H1 (cell line): Measurements from ENCODE around the gene BRD4. TPM values are rescaled to one million over a fixed set of nuclear protein-coding genes. Genes with fewer than 3 reads are reported as not detected.
A peak's percentile ranks its signal among the peaks of the same experiment; 100 is the strongest.

Experiments used
- CTCF ChIA-PET: fragments of 300-600 bp; sonication (Branson Sonifier 250); formaldehyde crosslinking; loops from one replicate; lab custom pipeline; 2021; ENCODE audit not compliant: partially characterized antibody; lab: Charles Lee
- POLR2A ChIA-PET: fragments of 300-600 bp; sonication (Branson Sonifier 250); formaldehyde crosslinking; loops from one replicate; lab custom pipeline; 2021; ENCODE audit warnings: inconsistent platforms; ENCODE audit not compliant: partially characterized antibody; lab: Charles Lee
- DNase-seq, 2 experiments: peaks; one replicate each; pipeline versions ENCODE4 v3.0.0 to v3.0.0-alpha.2; 2010 to 2022; ENCODE audit warnings: low spot score in 2 of 2, low read depth in 1 of 2, mixed read lengths in 1 of 2
- FAIRE-seq: peaks from 2 replicates; lab custom pipeline; 2011; peaks lifted over from hg19 to GRCh38; lab: Jason Lieb, UNC
- H2AFZ ChIP-seq: 2 replicates; pipeline ENCODE4 v1.8.1; 2012; ENCODE audit warnings: low read length, inconsistent platforms
- H2AK5ac ChIP-seq: 2 replicates; pipeline ENCODE4 v1.6.1; 2013; ENCODE audit warnings: low read depth, low read length
- H2BK120ac ChIP-seq: replicated peaks from 2 replicates; pipeline ENCODE3; 2013; ENCODE audit warnings: low read depth, low read length, inconsistent platforms
- H2BK12ac ChIP-seq: 2 replicates; pipeline ENCODE4 v1.6.1; 2013; ENCODE audit warnings: low read depth, low read length
- H2BK15ac ChIP-seq: 2 replicates; pipeline ENCODE4 v1.6.1; 2013; ENCODE audit warnings: low read length
- H2BK20ac ChIP-seq: 2 replicates; pipeline ENCODE4 v1.6.1; 2013; ENCODE audit warnings: low read length
- H2BK5ac ChIP-seq: 2 replicates; pipeline ENCODE4 v1.6.1; 2013; ENCODE audit warnings: low read depth, low read length
- H3K14ac ChIP-seq: 2 replicates; pipeline ENCODE4 v1.6.1; 2013; ENCODE audit warnings: inconsistent platforms; ENCODE audit not compliant: insufficient read length
- H3K18ac ChIP-seq: 2 replicates; pipeline ENCODE4 v1.6.1; 2013; ENCODE audit warnings: low read length; ENCODE audit errors: extremely low read depth
- H3K23ac ChIP-seq: 2 replicates; pipeline ENCODE4 v1.6.1; 2013; ENCODE audit warnings: inconsistent platforms; ENCODE audit not compliant: insufficient read length
- H3K23me2 ChIP-seq: 2 replicates; pipeline ENCODE4 v1.6.1; 2013; ENCODE audit warnings: low read depth, low read length
- H3K27ac ChIP-seq: 2 replicates; pipeline ENCODE4 v1.6.1; 2011; ENCODE audit warnings: low read depth, low read length, inconsistent platforms
- H3K27me3 ChIP-seq, 4 experiments: replicated peaks in 1 of 4; 1 replicate in 1 of 4; 2 replicates in 3 of 4; pipeline versions ENCODE4 v1.6.1 to v1.8.1; 2011 to 2013; ENCODE audit warnings: low read length in 3 of 4, mild to moderate bottlenecking in 3 of 4, inconsistent platforms in 2 of 4, mixed read lengths in 2 of 4, moderate library complexity in 1 of 4; ENCODE audit not compliant: control insufficient read depth in 3 of 4, insufficient read depth in 3 of 4; ENCODE audit errors: extremely low read depth in 1 of 4
- H3K36me3 ChIP-seq, 4 experiments: 2 replicates each; pipeline versions ENCODE4 v1.6.1 to v1.8.1; 2011 to 2013; ENCODE audit warnings: mild to moderate bottlenecking in 4 of 4, low read length in 3 of 4, moderate library complexity in 2 of 4, control low read depth in 1 of 4, inconsistent platforms in 1 of 4; ENCODE audit not compliant: insufficient read depth in 4 of 4, control insufficient read depth in 2 of 4
- H3K4ac ChIP-seq: replicated peaks from 2 replicates; pipeline ENCODE3; 2013; ENCODE audit warnings: low read length, low read depth, mixed read lengths, inconsistent platforms; ENCODE audit not compliant: insufficient read length
- H3K4me1 ChIP-seq, 4 experiments: replicated peaks in 1 of 4; 1 replicate in 1 of 4; 2 replicates in 3 of 4; pipeline versions ENCODE4 v1.6.1 to v1.8.1; 2011 to 2013; ENCODE audit warnings: low read length in 3 of 4, inconsistent platforms in 2 of 4, mixed read lengths in 1 of 4; ENCODE audit not compliant: insufficient read depth in 4 of 4, control insufficient read depth in 3 of 4
- H3K4me2 ChIP-seq, 2 experiments: 2 replicates each; pipeline versions ENCODE4 v1.6.1 to v1.8.1; 2011 to 2013; ENCODE audit warnings: low read depth in 2 of 2, low read length in 2 of 2, control low read depth in 1 of 2, inconsistent platforms in 1 of 2, mild to moderate bottlenecking in 1 of 2; ENCODE audit not compliant: insufficient read depth in 1 of 2
- H3K4me3 ChIP-seq, 4 experiments: fragments of 200-600, 300-600 bp in 1 of 4; sonication (generic), shearing (Covaris generic), sonication (Bioruptor Twin) in 1 of 4; 2 replicates each; pipeline versions ENCODE4 v1.5.1 to v1.8.1; 2011 to 2016; ENCODE audit warnings: low read length in 4 of 4, low read depth in 3 of 4, control low read depth in 2 of 4, inconsistent platforms in 2 of 4, mild to moderate bottlenecking in 2 of 4, mixed read lengths in 1 of 4, moderate library complexity in 1 of 4; ENCODE audit not compliant: insufficient read depth in 2 of 4; ENCODE audit errors: extremely low read depth in 1 of 4
- H3K56ac ChIP-seq: replicated peaks from 2 replicates; pipeline ENCODE3; 2013; ENCODE audit warnings: low read depth, mild to moderate bottlenecking, mixed read lengths, low read length, inconsistent platforms; ENCODE audit not compliant: insufficient read length
- H3K79me1 ChIP-seq: 2 replicates; pipeline ENCODE4 v1.6.1; 2013; ENCODE audit warnings: low read depth, low read length, control low read depth
- H3K79me2 ChIP-seq, 2 experiments: 2 replicates each; pipeline versions ENCODE4 v1.6.1 to v1.8.1; 2012 to 2013; ENCODE audit warnings: low read length in 2 of 2, mild to moderate bottlenecking in 2 of 2, inconsistent platforms in 1 of 2; ENCODE audit not compliant: insufficient read depth in 2 of 2, control insufficient read depth in 1 of 2
- H3K9ac ChIP-seq, 4 experiments: replicated peaks in 1 of 4; 1 replicate in 1 of 4; 2 replicates in 3 of 4; pipeline versions ENCODE4 v1.6.1 to v1.8.1; 2011 to 2013; ENCODE audit warnings: low read depth in 3 of 4, low read length in 3 of 4, control low read depth in 2 of 4, mild to moderate bottlenecking in 2 of 4, moderate library complexity in 2 of 4, inconsistent platforms in 1 of 4; ENCODE audit errors: extremely low read depth in 1 of 4
- H3K9me3 ChIP-seq, 2 experiments: 2 replicates each; pipeline versions ENCODE4 v1.6.1 to v1.8.1; 2012 to 2013; ENCODE audit warnings: mild to moderate bottlenecking in 2 of 2, moderate library complexity in 2 of 2, control low read depth in 1 of 2, inconsistent platforms in 1 of 2, low read depth in 1 of 2, low read length in 1 of 2, mixed read lengths in 1 of 2; ENCODE audit not compliant: insufficient read depth in 2 of 2
- H4K20me1 ChIP-seq, 2 experiments: replicated peaks in 1 of 2; 2 replicates each; pipeline versions ENCODE3 to v1.8.1; 2011 to 2013; ENCODE audit warnings: inconsistent platforms in 2 of 2, low read length in 2 of 2, mild to moderate bottlenecking in 1 of 2; ENCODE audit not compliant: insufficient read depth in 2 of 2, control insufficient read depth in 1 of 2
- H4K5ac ChIP-seq: 2 replicates; pipeline ENCODE4 v1.6.1; 2013; ENCODE audit warnings: low read length, low read depth, mixed read lengths, inconsistent platforms; ENCODE audit not compliant: insufficient read length
- H4K8ac ChIP-seq: 2 replicates; pipeline ENCODE4 v1.8.0; 2013; ENCODE audit warnings: mild to moderate bottlenecking, moderate library complexity, low read length, inconsistent platforms; ENCODE audit not compliant: insufficient read depth; ENCODE audit errors: extremely low read depth
- H4K91ac ChIP-seq: replicated peaks from 2 replicates; pipeline ENCODE3; 2013; ENCODE audit warnings: low read length, mixed read lengths, inconsistent platforms; ENCODE audit not compliant: insufficient read length
- CBX8 ChIP-seq: fragments of 300-800, 300-1000 bp; sonication (generic); IDR thresholded peaks from 2 replicates; pipeline ENCODE4 v1.7.1; 2016; ENCODE audit warnings: low read depth, low read length, borderline replicate concordance
- CTBP2 ChIP-seq: IDR thresholded peaks from 2 replicates; pipeline ENCODE4 v1.7.0; 2011; ENCODE audit warnings: borderline replicate concordance, mild to moderate bottlenecking, moderate library complexity, mixed read lengths, low read length; ENCODE audit not compliant: insufficient read depth, insufficient read length
- E2F6 ChIP-seq: IDR thresholded peaks from 2 replicates; pipeline ENCODE4 v1.6.1; 2012; ENCODE audit warnings: inconsistent platforms
- FOSL1 ChIP-seq: IDR thresholded peaks from 2 replicates; pipeline ENCODE4 v1.6.1; 2011; ENCODE audit warnings: mild to moderate bottlenecking, low read depth, low read length, moderate library complexity; ENCODE audit not compliant: insufficient read depth
- NRF1 ChIP-seq: IDR thresholded peaks from 2 replicates; pipeline ENCODE4 v1.6.1; 2011; ENCODE audit warnings: mild to moderate bottlenecking, low read depth, low read length, improper control_type of control experiment
- POLR2AphosphoS5 ChIP-seq: IDR thresholded peaks from 2 replicates; pipeline ENCODE4 v1.6.1; 2011; ENCODE audit warnings: low read depth, low read length
- SP2 ChIP-seq: IDR thresholded peaks from 2 replicates; pipeline ENCODE4 v1.6.1; 2012; ENCODE audit warnings: mild to moderate bottlenecking, low read length, inconsistent platforms
- SRF ChIP-seq: IDR thresholded peaks from 2 replicates; pipeline ENCODE4 v1.6.1; 2011; ENCODE audit warnings: mild to moderate bottlenecking, low read depth, low read length, moderate library complexity
- SUZ12 ChIP-seq: fragments of 200-600 bp; sonication (generic); IDR thresholded peaks from 2 replicates; pipeline ENCODE4 v1.6.1; 2012; ENCODE audit warnings: mild to moderate bottlenecking, inconsistent platforms, low read length, moderate library complexity, mixed read lengths
- WGBS, 2 experiments: shearing (Covaris generic) in 1 of 2; methylation state at CpG; one replicate each; pipeline versions ENCODE4 v1.1.6 to v1.1.7; 2013 to 2015; ENCODE audit warnings: low lambda C conversion rate in 2 of 2, mixed read lengths in 2 of 2, inconsistent platforms in 1 of 2, low coverage in 1 of 2, missing lambda C conversion rate in 1 of 2; ENCODE audit not compliant: insufficient replicate concordance in 2 of 2, insufficient coverage in 1 of 2, insufficient read length in 1 of 2; ENCODE audit errors: extremely low coverage in 1 of 2, missing lambda C conversion rate in 1 of 2; 5-methylcytosine and 5-hydroxymethylcytosine counted together
- polyA plus RNA-seq, 7 experiments: library from polyadenylated mRNA; depleted of rRNA in 3 of 7; stranded (reverse) in 5 of 7; unstranded in 2 of 7; fragments of >200 nt in 5 of 7; fragments of 200-250 nt in 2 of 7; gene quantifications; 1 replicate in 5 of 7; 2 replicates in 1 of 7; 4 replicates in 1 of 7; pipeline versions ENCODE4 v1.2.1 to v1.2.3, GENCODE V29; 2011 to 2013; ENCODE audit warnings: missing spikeins in 2 of 7, mixed read lengths in 2 of 7
- total RNA-seq: library from RNA; stranded (reverse); fragmentation: NEBNext Ultra II Directional; extraction: Animal tissue kit (Norgen Biotek cat#: 25700); gene quantifications from 2 replicates; pipeline ENCODE4 v1.2.1, GENCODE V29; 2021

The BRD4 gene
- total and polyA plus RNA-seq, 2 of the 8 experiments (the other 6 are each of a cell fraction or from before 2014, with no cell fraction given): 14.1 to 146 TPM

GRCh38 chr19:15299568-15300409 is 32.5 kb downstream of the BRD4 start:
- Histone ChIP-seq H2BK15ac (no peak overlapping the region), H4K91ac (no peak overlapping the region), H3K56ac (no peak overlapping the region), H3K4ac (no peak overlapping the region), H2BK5ac (peak overlapping the region; percentile 32), H3K14ac (no peak overlapping the region), H3K4me3 (no peak overlapping the region), H3K9me3 (no peaks in the 10 kb centered on the region), H2BK120ac (no peak overlapping the region), H4K5ac (no peak overlapping the region), H2BK12ac (peak overlapping the region; percentile 35; the same call in 1 of the 2 replicates), H3K9ac (no peak overlapping the region), H3K4me2 (no peak overlapping the region; a peak in 1 of 4 replicates), H3K36me3 (peaks cover 0 to 6% (median 4%) of the 10 kb centered on the region in 4 experiments; a peak in 3 of 8 replicates), H3K4me1 (peaks cover 3 to 9% (median 7%) of the 10 kb centered on the region in 4 experiments), H4K20me1 (peaks cover 43 to 63% of the 10 kb centered on the region in 2 experiments), H2BK20ac (no peak overlapping the region), H3K79me2 (peaks cover 77 to 99% of the 10 kb centered on the region in 2 experiments), H3K27me3 (no peaks in the 10 kb centered on the region), H3K23me2 (no peaks in the 10 kb centered on the region), H4K8ac (no peak overlapping the region), H3K79me1 (peaks cover 34% of the 10 kb centered on the region), H3K23ac (no peak overlapping the region), H2AK5ac (peak overlapping the region; percentile 93; the same call in 1 of the 2 replicates), H2AFZ (no peak overlapping the region), H3K27ac (no peak overlapping the region), H3K18ac (no peak overlapping the region)
- FAIRE-seq (no peak), DNase-seq (no peak)
- WGBS, 2 experiments: 91% methylated on average over 12 of the region's 12 CpGs; no CpG with 5 or more reads in 1 of the 2 experiments
- CTCF ChIA-PET: interaction anchor here (0.7 to 1.7 kb wide), 4 partner anchors 17 to 61 kb away, joined by 3 to 5 read pairs (median 4); no protein-coding TSS in a partner anchor
- POLR2A ChIA-PET: interaction anchor here (1.9 kb wide), 1 partner anchor 80 kb away, joined by 5 read pairs; the partner anchor contains the start of gene AKAP8
- TF ChIP-seq CTBP2 (no peak), SRF (no peak), FOSL1 (no peak), POLR2AphosphoS5 (no peak), SP2 (no peak), NRF1 (no peak), SUZ12 (no peak), E2F6 (no peak), CBX8 (no peak)
